MM.1S (cell line): ENCODE data around the gene SLC46A3.

Experiments used
- CTCF ChIP-seq: fragments of 300-600 bp; sonication (generic); IDR thresholded peaks from 2 replicates; pipeline ENCODE4 v1.5.1; 2016; ENCODE audit warnings: antibody characterized with exemption, low read length, mixed read lengths
- EZH2 ChIP-seq: fragments of 300-600 bp; sonication (generic); optimal IDR thresholded peaks from 2 replicates; pipeline ENCODE3; 2017; ENCODE audit warnings: low read depth, mild to moderate bottlenecking, antibody characterized with exemption, low read length, mixed read lengths
- EZH2phosphoT487 ChIP-seq: fragments of 300-600 bp; sonication (generic); IDR thresholded peaks from 2 replicates; pipeline ENCODE4 v1.6.1; 2018; ENCODE audit warnings: antibody characterized with exemption, low read length

- no peak for TF ChIP-seq EZH2phosphoT487
- no peak for TF ChIP-seq CTCF
- no peak for TF ChIP-seq EZH2
These were observed 33.7 kb downstream of the SLC46A3 start for GRCh38 chr13:28685114-28685513.
